ENCODE results near the gene ZGLP1.

DNA sequence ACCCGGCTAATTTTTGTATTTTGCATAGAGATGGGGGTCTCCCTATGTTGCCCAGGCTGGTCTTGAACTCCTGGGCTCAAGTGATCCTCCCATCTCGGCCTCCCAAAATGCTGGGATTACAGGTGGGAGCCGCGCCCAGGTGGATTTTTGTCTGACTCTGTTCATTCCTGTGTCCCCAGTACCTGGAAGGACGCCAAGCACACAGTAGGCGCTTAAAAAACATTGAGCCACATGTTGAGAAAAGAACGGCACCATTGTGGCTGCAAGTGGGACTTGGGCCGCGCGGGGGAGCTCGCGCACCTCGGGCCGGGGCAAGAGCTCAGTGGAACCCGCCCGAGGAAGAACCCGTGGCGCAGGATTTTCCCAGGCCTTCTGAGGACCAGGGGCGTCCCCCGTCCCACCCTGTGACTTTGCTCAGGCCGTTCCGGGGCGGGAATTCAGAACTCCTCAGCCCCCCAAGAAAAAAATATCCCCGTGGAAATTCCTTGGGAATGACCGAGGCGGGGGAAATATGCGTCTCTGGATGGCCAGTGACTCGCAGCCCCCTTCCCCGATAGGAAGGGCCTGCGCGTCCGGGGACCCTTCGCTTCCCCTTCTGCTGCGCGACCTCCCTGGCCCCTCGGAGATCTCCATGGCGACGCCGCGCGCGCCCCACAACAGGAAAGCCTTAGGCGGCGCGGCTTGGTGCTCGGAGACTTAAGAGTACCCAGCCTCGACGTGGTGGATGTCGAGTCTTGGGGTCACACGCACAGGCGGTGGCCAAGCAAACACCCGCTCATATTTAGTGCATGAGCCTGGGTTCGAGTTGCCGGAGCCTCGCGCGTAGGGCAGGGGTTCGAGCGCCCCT lies 40.1 kb downstream of the ZGLP1 start:
- TF ChIP-seq, protein P1, sequence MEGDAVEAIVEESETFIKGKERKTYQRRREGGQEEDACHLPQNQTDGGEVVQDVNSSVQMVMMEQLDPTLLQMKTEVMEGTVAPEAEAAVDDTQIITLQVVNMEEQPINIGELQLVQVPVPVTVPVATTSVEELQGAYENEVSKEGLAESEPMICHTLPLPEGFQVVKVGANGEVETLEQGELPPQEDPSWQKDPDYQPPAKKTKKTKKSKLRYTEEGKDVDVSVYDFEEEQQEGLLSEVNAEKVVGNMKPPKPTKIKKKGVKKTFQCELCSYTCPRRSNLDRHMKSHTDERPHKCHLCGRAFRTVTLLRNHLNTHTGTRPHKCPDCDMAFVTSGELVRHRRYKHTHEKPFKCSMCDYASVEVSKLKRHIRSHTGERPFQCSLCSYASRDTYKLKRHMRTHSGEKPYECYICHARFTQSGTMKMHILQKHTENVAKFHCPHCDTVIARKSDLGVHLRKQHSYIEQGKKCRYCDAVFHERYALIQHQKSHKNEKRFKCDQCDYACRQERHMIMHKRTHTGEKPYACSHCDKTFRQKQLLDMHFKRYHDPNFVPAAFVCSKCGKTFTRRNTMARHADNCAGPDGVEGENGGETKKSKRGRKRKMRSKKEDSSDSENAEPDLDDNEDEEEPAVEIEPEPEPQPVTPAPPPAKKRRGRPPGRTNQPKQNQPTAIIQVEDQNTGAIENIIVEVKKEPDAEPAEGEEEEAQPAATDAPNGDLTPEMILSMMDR (IDR thresholded peaks at IDR 0.05 in 4 of 5, conservative IDR thresholded peaks at IDR 0.05 in 1 of 5), result peak; percentile 81 to 94 (median 92)
- no peak for TF ChIP-seq POLR2A (IDR thresholded peaks at IDR 0.05)
